ENCODE measurements around the gene HMGXB4. TPM values are rescaled to one million over a fixed set of nuclear protein-coding genes. Genes with fewer than 3 reads are reported as not detected.

HMGXB4 gene
- total and polyA plus RNA-seq, 2 donors from 2014 or later: 3.7 to 17.3 TPM

DNA sequence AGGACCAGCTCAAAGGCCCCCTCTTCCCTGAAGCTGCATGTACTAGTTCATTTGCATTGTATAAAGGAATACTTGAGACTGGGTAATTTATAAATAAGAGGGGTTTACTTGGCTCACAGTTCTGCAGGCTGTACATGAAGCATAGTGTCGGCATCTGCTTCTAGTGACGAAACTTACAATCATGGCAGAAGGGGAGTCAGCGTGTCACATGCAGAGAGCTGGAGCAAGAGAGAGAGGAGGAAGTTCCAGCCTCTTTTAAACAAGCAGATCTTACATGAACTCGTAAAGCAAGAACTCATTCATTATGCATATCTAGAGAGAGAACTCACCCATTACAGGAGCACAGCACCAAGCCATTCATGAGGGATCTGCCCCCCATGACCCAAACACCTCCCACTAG lies 7.1 kb upstream of the HMGXB4 start:
- no peak for DNase-seq
- FAIRE-seq: no peak

GRCh38 chr22:35253946-35254345 lies 3.3 kb upstream of the HMGXB4 start:
- TF ChIP-seq, protein P1, sequence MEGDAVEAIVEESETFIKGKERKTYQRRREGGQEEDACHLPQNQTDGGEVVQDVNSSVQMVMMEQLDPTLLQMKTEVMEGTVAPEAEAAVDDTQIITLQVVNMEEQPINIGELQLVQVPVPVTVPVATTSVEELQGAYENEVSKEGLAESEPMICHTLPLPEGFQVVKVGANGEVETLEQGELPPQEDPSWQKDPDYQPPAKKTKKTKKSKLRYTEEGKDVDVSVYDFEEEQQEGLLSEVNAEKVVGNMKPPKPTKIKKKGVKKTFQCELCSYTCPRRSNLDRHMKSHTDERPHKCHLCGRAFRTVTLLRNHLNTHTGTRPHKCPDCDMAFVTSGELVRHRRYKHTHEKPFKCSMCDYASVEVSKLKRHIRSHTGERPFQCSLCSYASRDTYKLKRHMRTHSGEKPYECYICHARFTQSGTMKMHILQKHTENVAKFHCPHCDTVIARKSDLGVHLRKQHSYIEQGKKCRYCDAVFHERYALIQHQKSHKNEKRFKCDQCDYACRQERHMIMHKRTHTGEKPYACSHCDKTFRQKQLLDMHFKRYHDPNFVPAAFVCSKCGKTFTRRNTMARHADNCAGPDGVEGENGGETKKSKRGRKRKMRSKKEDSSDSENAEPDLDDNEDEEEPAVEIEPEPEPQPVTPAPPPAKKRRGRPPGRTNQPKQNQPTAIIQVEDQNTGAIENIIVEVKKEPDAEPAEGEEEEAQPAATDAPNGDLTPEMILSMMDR (IDR thresholded peaks at IDR 0.05; ENCODE audit: borderline replicate concordance, extremely low read depth, insufficient read depth): no peak

More for the DNA sequence above, 7.1 kb upstream of the HMGXB4 start:
- intact Hi-C loops (cut with DNase I): no loop called here
- TF ChIP-seq, protein P1 (IDR thresholded peaks at IDR 0.05; ENCODE audit: borderline replicate concordance, extremely low read depth, insufficient read depth): no peak
- H3K27me3 ChIP-seq (ENCODE audit: control insufficient read depth, insufficient read depth, low read length): no peaks in the 10 kb centered on the region
- H3K4me1 ChIP-seq (ENCODE audit: control insufficient read depth in 2 of 3, insufficient read depth in 2 of 3, low read depth in 1 of 3, low read length in 3 of 3): no peaks in the 10 kb centered on the region
- no peak overlapping the region for H3K9ac ChIP-seq (ENCODE audit: low read length in 3 of 3)
- H3K9me3 ChIP-seq (ENCODE audit: control insufficient read depth in 2 of 3, insufficient read depth in 1 of 3, low read length in 3 of 3): no peaks in the 10 kb centered on the region
- H3K27ac ChIP-seq (ENCODE audit: low read depth in 2 of 2, low read length in 2 of 2): no peak overlapping the region
- H3K4me3 ChIP-seq (ENCODE audit: low read length in 3 of 3): no peak overlapping the region
- no peaks in the 10 kb centered on the region for H3K36me3 ChIP-seq (ENCODE audit: control insufficient read depth in 2 of 3, insufficient read depth in 3 of 3, low read length in 3 of 3)

GRCh38 chr22:35257002-35257320 lies 332 bp upstream of the HMGXB4 start:
- no peak for FAIRE-seq
- Histone ChIP-seq H3K9me3 (ENCODE audit: control insufficient read depth in 2 of 3, insufficient read depth in 1 of 3, low read length in 3 of 3) (no peaks in the 10 kb centered on the region), H3K27ac (ENCODE audit: low read depth in 2 of 2, low read length in 2 of 2) (no peak overlapping the region), H3K4me1 (ENCODE audit: control insufficient read depth in 2 of 3, insufficient read depth in 2 of 3, low read depth in 1 of 3, low read length in 3 of 3) (peaks cover 0 to 6% (median 0%) of the 10 kb centered on the region in 3 donors), H3K36me3 (ENCODE audit: control insufficient read depth in 2 of 3, insufficient read depth in 3 of 3, low read length in 3 of 3) (no peaks in the 10 kb centered on the region), H3K27me3 (ENCODE audit: control insufficient read depth, insufficient read depth, low read length) (no peaks in the 10 kb centered on the region), H3K9ac (ENCODE audit: low read length in 3 of 3) (peak overlapping the region in 2 of 3 donors; percentile 65 to 70), H3K4me3 (ENCODE audit: low read length in 3 of 3) (peak overlapping the region; percentile 74 to 86 (median 82))
- TF ChIP-seq, protein P1 (IDR thresholded peaks at IDR 0.05; ENCODE audit: borderline replicate concordance, extremely low read depth, insufficient read depth): no peak
- intact Hi-C loops (cut with DNase I): no loop called here
- DNase-seq: no peak

More at GRCh38 chr22:35253946-35254345, 3.3 kb upstream of the HMGXB4 start:
- Histone ChIP-seq H3K4me3 (ENCODE audit: low read length in 3 of 3) (no peak overlapping the region), H3K4me1 (ENCODE audit: control insufficient read depth in 2 of 3, insufficient read depth in 2 of 3, low read depth in 1 of 3, low read length in 3 of 3) (peaks cover 0 to 6% (median 0%) of the 10 kb centered on the region in 3 donors), H3K27me3 (ENCODE audit: control insufficient read depth, insufficient read depth, low read length) (no peaks in the 10 kb centered on the region), H3K27ac (ENCODE audit: low read depth in 2 of 2, low read length in 2 of 2) (no peak overlapping the region), H3K9me3 (ENCODE audit: control insufficient read depth in 2 of 3, insufficient read depth in 1 of 3, low read length in 3 of 3) (no peaks in the 10 kb centered on the region), H3K9ac (ENCODE audit: low read length in 3 of 3) (no peak overlapping the region), H3K36me3 (ENCODE audit: control insufficient read depth in 2 of 3, insufficient read depth in 3 of 3, low read length in 3 of 3) (no peaks in the 10 kb centered on the region)
- FAIRE-seq (no peak), DNase-seq (no peak)
- intact Hi-C loops (cut with DNase I): no loop called here

Measured in kidney (tissue), 14 donors.